ENCODE results near the gene EREG. TPM values are rescaled to one million over a fixed set of nuclear protein-coding genes. Genes with fewer than 3 reads are reported as not detected.

The EREG gene
- total and polyA plus RNA-seq, 10 of the 15 experiments (the other 5 are each of a cell fraction or from before 2014, with no cell fraction given), result not detected

- H3K4me1 ChIP-seq (ENCODE audit: control insufficient read depth, insufficient read depth, low read length), result no peaks in the 10 kb centered on the region
- H3K4me3 ChIP-seq, result no peak overlapping the region
- WGBS (ENCODE audit: insufficient coverage, insufficient replicate concordance, low lambda C conversion rate, missing lambda C conversion rate), result 28% methylated on average over 2 of the region's 2 CpGs
- BruUV-seq (replicated peaks), result no TSS peak
- no peak for DNase-seq (ENCODE audit: low read depth, low spot score)
- H2AFZ ChIP-seq (ENCODE audit: control insufficient read depth, low read depth, low read length), result no peak overlapping the region
- intact Hi-C loops (cut with micrococcal nuclease; ENCODE audit: unreplicated experiment), result no loop called here
- H3K27ac ChIP-seq (ENCODE audit: control insufficient read depth, insufficient read depth), result no peak overlapping the region
- H3K9me3 ChIP-seq (replicated peaks; ENCODE audit: control insufficient read depth, insufficient read depth, low read length), result no peaks in the 10 kb centered on the region; the same call in 2 of the 3 replicates
- no peak overlapping the region for H3K9ac ChIP-seq (ENCODE audit: control insufficient read depth, insufficient read depth, low read length)
- no peak overlapping the region for H3K4me2 ChIP-seq (ENCODE audit: control insufficient read depth, insufficient read depth)
- H3K79me2 ChIP-seq (ENCODE audit: control insufficient read depth, insufficient read depth, low read length), result no peaks in the 10 kb centered on the region
- in situ Hi-C loops (cut with MboI), result no loop called here
- no peaks in the 10 kb centered on the region; a peak in 1 of 4 replicates for H3K27me3 ChIP-seq (replicated peaks in 1 of 2; ENCODE audit: control insufficient read depth in 2 of 2, insufficient read depth in 2 of 2, low read length in 1 of 2)
- ChIA-PET CTCF (interaction anchor here (0.5 kb wide), 1 partner anchor 18 kb away, joined by 4 read pairs; no protein-coding TSS in a partner anchor), RAD21 (ENCODE audit: unreplicated experiment) (no interaction called here), POLR2A (no interaction called here), SMC1A (ENCODE audit: uncharacterized antibody, unreplicated experiment) (no interaction called here)
- no peaks in the 10 kb centered on the region for H3K36me3 ChIP-seq (ENCODE audit: control insufficient read depth in 2 of 2, insufficient read depth in 2 of 2, low read length in 1 of 2)
- no peaks in the 10 kb centered on the region for H4K20me1 ChIP-seq (ENCODE audit: control insufficient read depth, insufficient read depth)
- TF ChIP-seq MEF2B (IDR thresholded peaks at IDR 0.05; ENCODE audit: partially characterized antibody, poor library complexity, severe bottlenecking) (no peak), ZNF622 (IDR thresholded peaks at IDR 0.05) (no peak), POLR2AphosphoS5 (IDR thresholded peaks at IDR 0.05; ENCODE audit: low read length) (no peak), PBX3 (IDR thresholded peaks at IDR 0.05; ENCODE audit: insufficient replicate concordance, low read depth, low read length) (no peak), ZZZ3 (IDR thresholded peaks at IDR 0.05; ENCODE audit: control insufficient read depth, insufficient read length, low read depth) (no peak), SREBF1 (IDR thresholded peaks at IDR 0.05; ENCODE audit: low read length) (no peak), IRF4 (IDR thresholded peaks at IDR 0.05; ENCODE audit: low read depth, low read length) (no peak), CHD4 (IDR thresholded peaks at IDR 0.05) (no peak), NBN (IDR thresholded peaks at IDR 0.05) (no peak), EGR1 (IDR thresholded peaks at IDR 0.05; ENCODE audit: borderline replicate concordance in 1 of 2, low read depth in 2 of 2, low read length in 2 of 2) (no peak)
- TF ChIP-seq, protein P1, sequence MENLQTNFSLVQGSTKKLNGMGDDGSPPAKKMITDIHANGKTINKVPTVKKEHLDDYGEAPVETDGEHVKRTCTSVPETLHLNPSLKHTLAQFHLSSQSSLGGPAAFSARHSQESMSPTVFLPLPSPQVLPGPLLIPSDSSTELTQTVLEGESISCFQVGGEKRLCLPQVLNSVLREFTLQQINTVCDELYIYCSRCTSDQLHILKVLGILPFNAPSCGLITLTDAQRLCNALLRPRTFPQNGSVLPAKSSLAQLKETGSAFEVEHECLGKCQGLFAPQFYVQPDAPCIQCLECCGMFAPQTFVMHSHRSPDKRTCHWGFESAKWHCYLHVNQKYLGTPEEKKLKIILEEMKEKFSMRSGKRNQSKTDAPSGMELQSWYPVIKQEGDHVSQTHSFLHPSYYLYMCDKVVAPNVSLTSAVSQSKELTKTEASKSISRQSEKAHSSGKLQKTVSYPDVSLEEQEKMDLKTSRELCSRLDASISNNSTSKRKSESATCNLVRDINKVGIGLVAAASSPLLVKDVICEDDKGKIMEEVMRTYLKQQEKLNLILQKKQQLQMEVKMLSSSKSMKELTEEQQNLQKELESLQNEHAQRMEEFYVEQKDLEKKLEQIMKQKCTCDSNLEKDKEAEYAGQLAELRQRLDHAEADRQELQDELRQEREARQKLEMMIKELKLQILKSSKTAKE (IDR thresholded peaks at IDR 0.05; ENCODE audit: low read depth, poor library complexity, severe bottlenecking), result no peak
- FAIRE-seq, result no peak
- no peak for ATAC-seq
These were observed 30.7 kb downstream of the EREG start for GRCh38 chr4:74395633-74396032.

Data from GM12878 (cell line).